ENCODE results near the gene FTO.

FTO gene

DNA sequence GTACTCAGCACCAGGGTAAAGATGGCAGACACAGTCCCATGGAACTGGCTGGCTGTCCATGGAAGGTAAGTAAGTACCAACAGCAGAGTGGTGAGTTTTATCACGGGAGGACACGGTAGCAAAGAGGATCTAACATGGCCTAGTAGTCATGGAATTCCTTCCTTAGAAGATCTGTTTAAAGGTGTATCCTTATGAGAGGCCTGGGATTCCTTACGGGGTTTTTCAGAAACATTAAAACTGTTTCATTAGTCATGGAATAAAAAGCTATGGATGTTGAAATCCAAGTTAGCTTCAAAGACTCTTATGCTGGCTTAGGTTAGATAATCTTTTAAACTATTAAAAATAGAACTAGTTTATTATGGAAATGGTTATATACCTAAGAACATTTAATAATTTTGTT lies 7.4 kb downstream of the FTO start:
- DNase-seq (ENCODE audit: low spot score) = no peak

GRCh38 chr16:53712065-53712464 lies 8.1 kb downstream of the FTO start:
- no peak for DNase-seq (ENCODE audit: low spot score)

DNA sequence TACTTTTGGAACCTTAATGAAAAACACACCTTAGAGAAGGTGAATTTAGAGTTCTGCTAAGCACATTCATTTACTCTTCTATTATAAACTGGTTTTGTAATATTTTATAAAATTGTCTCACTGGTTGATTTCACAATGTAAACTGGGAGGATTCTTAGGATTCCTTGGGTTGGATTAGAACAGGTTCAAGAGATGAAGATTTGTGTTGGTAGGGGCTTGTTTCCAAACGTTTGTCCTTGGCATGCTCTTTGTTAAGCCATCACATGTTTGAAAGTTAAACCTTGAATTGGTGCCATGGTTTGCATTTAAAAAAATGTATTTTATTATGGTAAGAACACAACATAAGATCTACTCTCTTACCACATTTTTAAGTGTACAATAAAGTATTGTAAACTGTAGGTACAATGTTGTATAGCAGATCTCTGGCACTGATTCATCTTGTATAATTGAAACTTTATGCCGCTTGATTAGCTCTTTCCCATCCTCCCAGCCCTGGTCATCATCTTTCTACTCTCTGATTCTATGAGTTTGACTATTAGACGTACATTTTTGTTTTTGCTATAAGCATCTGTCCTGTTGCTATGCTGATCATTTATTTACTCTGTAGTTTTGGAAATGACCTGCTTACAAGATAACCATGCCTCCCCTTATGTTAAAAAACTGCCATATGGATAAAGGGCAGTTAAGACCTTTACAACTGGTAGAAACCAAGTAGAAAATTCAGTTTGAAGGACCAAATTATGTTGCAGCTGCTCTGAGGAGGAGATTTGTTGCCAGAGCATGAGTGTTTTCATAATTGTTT lies 9.6 kb downstream of the FTO start:
- no peak for DNase-seq (ENCODE audit: low spot score)

- no peak for DNase-seq (ENCODE audit: low spot score)
These were observed 10.5 kb downstream of the FTO start for GRCh38 chr16:53714205-53715022.

- DNase-seq (ENCODE audit: low spot score) = no peak
These were observed 11.0 kb downstream of the FTO start for GRCh38 chr16:53715023-53715384.

- DNase-seq (ENCODE audit: low spot score) = no peak
These were observed 13.6 kb downstream of the FTO start for GRCh38 chr16:53717577-53717976.

DNA sequence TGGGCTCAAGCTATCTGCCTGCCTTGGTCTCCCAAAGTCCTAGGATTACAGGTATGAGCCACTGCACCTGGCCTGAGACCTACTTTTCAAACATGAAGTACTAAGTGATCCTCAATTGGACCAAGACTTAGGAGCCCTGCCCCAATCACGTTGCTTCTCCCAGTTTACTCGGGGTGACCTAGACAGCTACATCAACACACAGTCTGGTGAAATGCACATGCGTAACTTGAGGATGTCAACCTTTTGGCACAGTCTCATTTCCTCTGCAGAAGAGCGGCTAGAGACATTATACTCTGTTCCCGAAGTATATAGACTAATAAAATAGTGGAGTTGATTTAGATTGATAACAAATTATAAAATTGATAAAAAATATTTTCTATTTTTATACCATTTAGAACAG lies 17.1 kb downstream of the FTO start:
- DNase-seq (ENCODE audit: low spot score) = no peak

DNA sequence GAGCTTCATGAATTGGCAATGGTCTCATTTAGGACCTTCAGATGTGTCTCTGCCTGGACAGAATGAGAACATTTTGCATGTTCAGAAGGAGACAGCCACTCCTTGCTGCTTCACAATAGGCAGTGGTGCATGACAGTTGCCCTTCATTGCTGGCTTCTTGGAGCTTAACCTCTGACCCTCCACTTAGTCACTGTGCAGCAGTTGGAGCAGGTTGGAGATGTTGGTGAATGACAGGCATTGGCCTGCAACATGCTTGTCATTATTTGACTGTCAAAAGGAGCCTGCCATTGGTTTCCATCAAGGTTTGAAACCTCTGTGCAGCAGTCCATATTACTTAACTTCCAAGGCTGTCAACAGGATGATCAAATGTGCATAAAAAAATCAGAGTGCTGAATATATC lies 22.7 kb downstream of the FTO start:
- no peak for DNase-seq (ENCODE audit: low spot score)

DNA sequence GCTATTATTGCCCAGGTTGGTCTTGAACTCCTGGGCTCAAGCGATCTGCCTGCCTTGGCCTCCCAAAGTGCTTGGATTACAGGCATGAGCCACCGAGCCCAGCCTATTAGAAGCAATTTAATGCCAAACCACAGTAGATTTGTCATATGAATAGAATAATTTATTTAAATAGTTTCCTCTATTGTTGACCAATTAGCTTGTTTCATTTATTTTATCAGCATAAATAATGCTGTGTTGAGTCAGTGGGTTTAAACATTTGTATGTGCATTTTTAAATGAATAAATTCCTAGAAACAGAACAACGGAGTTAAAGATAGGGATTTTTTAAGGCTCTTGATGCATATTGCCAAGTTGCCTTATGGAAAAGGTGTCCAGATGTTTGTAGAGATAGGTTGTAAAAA lies 26.7 kb downstream of the FTO start:
- DNase-seq (ENCODE audit: low spot score) = no peak

DNA sequence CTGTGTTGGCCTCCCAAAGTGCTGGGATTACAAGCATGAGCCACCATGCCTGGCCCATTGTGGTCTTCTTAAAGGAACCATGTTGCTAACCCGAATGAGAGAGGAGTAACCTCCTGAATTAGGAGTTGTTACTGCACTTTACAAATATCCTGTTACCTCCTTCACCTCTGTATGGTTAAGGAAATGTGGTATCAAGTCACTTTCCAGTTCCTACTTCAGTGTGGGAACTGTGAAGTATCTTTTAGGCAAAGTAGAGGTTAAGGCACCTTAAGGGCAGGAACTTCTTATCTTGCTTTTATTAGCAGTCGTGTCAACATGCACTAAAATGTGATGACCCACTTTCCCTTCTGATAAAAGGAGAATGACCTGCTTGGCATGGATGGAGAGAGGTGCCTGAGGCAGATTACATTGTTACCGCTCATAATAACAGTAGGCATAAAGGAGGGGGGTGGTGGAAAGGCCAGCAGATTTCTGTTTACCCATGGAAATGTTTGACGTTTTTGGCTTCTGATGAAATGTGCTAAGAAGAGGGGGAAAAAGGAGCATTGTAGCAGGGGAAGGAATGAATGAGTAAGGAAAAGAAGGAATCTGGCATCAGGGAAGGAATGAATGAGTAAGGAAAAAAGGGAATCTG lies 28.5 kb downstream of the FTO start:
- DNase-seq (ENCODE audit: low spot score) = no peak

- DNase-seq (ENCODE audit: low spot score) = no peak
These were observed 31.0 kb downstream of the FTO start for GRCh38 chr16:53734908-53735307.

GRCh38 chr16:53736297-53736696 lies 32.3 kb downstream of the FTO start:
- DNase-seq (ENCODE audit: low spot score) = no peak

DNA sequence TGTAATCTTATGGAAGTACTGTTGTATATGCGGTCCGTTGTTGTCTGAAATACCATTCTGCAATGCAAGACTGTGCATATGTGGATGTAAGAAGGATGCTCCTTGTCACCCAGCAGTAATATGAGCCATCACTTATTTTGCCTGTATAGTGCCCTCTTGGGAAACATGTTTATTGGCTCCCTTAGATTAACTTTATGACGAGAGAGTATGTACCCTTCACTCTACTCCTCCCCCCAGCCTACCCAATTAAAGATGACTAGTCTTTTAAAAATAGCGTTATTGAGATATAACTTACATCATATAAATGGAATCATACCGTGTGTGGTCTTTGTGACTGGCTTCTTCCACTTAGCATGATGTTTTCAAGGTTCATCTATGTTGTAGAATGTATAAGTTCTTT lies 33.6 kb downstream of the FTO start:
- no peak for DNase-seq (ENCODE audit: low spot score)

- no peak for DNase-seq (ENCODE audit: low spot score)
These were observed 36.5 kb downstream of the FTO start for GRCh38 chr16:53740476-53740875.

GRCh38 chr16:53740933-53741531 lies 37.1 kb downstream of the FTO start:
- DNase-seq (ENCODE audit: low spot score) = no peak

DNA sequence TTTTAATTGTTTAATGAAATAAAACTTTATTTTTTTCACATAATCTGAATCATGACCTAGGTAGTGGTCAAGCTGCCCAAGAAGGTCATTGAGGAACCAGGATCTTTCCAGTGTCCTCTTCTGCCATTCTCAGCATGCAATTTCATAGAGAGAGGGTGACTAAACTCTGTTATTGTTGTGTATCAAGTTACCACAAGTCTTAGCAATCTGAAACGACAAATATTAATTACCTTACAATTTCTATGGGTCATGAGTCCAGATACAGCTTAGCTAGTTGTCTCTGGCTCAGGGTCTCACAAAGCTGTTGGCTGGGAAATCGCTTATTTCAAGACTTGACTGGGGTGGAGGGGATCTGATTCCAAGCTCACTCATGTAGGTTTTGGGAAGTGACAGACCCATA lies 37.6 kb downstream of the FTO start:
- no peak for DNase-seq (ENCODE audit: low spot score)

GRCh38 chr16:53743149-53743566 lies 39.2 kb downstream of the FTO start:
- DNase-seq (ENCODE audit: low spot score) = peak; percentile 2

DNA sequence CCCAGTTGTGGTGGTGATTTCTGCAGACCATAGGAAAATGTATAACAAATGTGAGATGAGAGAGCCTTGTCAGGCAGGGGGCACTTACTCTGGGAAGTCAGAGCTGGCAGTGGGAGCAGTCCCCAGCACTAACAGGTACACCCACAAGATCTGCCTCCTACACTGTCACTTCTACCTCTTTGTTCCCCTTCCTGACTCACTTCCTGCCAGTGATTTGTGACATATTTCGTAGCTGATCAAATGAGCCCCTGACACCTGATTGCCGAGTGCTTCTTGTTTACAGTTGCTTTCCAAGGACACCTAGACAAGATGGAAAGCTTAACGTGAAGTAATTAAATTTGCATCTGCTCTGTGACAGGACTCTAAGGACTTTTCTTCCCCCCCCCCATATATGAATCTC lies 40.5 kb downstream of the FTO start:
- peak; percentile 33 for DNase-seq (ENCODE audit: low spot score)

DNA sequence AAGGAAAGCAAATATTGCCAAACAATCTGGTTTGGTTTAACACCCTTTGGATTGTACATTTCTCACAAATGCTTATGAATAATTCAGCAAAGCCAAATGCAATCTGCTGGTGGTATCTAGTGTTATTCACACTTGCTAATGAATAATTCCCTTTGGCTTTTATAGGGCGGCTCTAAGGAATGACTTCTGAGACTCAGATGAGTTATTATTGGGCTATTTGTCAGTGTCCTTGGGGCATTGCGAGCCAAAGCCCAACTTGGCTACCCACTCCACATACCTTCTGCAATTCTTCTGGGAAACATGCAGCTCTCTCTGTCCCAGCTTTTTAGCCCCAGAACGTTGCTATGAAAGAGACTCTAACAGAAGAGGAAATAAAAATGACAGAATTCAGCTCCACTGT lies 41.1 kb downstream of the FTO start:
- DNase-seq (ENCODE audit: low spot score) = no peak

DNA sequence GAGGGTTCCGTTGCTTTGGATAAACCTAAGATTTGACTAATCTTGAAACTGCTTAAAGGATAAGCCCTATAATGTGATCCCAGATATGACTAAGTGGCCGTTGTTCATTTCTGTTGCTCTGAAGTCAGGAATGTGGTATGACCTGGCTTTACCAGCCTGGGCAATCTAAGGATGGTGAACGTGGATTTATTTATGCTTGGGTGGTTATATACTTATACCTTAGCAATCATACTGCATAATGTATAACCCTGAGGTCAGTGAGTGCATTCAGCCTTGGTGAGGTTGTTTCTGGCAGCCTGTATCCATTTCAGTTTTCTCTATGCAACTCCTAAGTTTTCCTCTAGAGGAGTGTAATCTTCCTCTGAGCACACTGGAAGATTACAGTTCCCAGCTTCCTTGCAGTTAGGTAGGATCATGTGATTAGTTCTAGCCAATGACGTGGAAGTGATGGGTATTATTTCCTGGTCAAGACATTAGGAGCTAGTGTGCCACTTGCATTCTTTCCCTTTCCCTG lies 41.9 kb downstream of the FTO start:
- no peak for DNase-seq (ENCODE audit: low spot score)

GRCh38 chr16:53752560-53752959 lies 48.6 kb downstream of the FTO start:
- DNase-seq (ENCODE audit: low spot score) = no peak

DNA sequence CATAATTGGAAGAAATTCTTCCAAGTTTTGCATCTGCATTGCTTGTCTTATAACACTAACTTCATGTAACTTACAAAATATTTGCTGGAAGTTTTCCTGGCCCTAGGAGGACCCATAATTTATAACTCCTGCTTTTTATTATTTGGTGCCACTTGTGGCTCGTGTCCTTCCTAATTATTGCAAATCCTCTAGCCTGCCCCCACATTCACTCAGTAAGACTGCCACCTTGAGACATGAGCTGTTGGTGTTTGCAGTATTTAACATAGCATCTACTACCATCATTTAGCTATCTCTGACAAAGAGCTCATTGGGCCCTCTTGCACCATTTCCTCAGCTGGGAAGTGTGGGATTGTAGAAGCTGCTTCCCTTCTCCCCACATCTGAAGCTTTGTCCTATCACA lies 49.5 kb downstream of the FTO start:
- DNase-seq (ENCODE audit: low spot score) = no peak
